ENCODE results near the gene TMEM130.

TMEM130 gene

GRCh38 chr7:98911916-98912315 is 42.1 kb upstream of the TMEM130 start:
- Histone ChIP-seq H3K36me3 (replicated peaks; ENCODE audit: insufficient read depth, low read length) (peaks cover 18% of the 10 kb centered on the region), H3K9me3 (replicated peaks; ENCODE audit: insufficient read depth, low read length) (no peaks in the 10 kb centered on the region), H3F3A (ENCODE audit: insufficient read depth, low read length) (no peaks in the 10 kb centered on the region), H3K9me2 (replicated peaks; ENCODE audit: insufficient read depth, low read length) (no peaks in the 10 kb centered on the region), H3K4me1 (ENCODE audit: low read length) (no peaks in the 10 kb centered on the region), H3K27me3 (replicated peaks; ENCODE audit: insufficient read depth, low read length) (no peaks in the 10 kb centered on the region), H3K4me3 (ENCODE audit: low read length) (no peak overlapping the region), H4K20me1 (ENCODE audit: insufficient read depth, low read length) (no peaks in the 10 kb centered on the region), H3K79me2 (ENCODE audit: low read length) (peaks cover 3% of the 10 kb centered on the region; the same call in 1 of the 2 replicates), H3K9ac (ENCODE audit: low read length) (no peak overlapping the region), H3K4me2 (ENCODE audit: low read depth, low read length) (no peak overlapping the region), H3K27ac (ENCODE audit: low read length) (no peak overlapping the region), H2AFZ (ENCODE audit: low read length) (no peak overlapping the region)
- DNase-seq = no peak
- TF ChIP-seq CTCF (IDR thresholded peaks at IDR 0.05; ENCODE audit: low read length) (no peak), EZH2phosphoT487 (IDR thresholded peaks at IDR 0.05; ENCODE audit: low read length) (no peak), EZH2 (optimal IDR thresholded peaks at IDR 0.05; ENCODE audit: low read depth, low read length) (no peak)

GRCh38 chr7:98910427-98910826 is 40.6 kb upstream of the TMEM130 start:
- DNase-seq = no peak
- H4K20me1 ChIP-seq (ENCODE audit: insufficient read depth, low read length) = no peaks in the 10 kb centered on the region
- H3K79me2 ChIP-seq (ENCODE audit: low read length) = peaks cover 3% of the 10 kb centered on the region; the same call in 1 of the 2 replicates
- H3K9me2 ChIP-seq (replicated peaks; ENCODE audit: insufficient read depth, low read length) = no peaks in the 10 kb centered on the region
- no peaks in the 10 kb centered on the region for H3K27me3 ChIP-seq (replicated peaks; ENCODE audit: insufficient read depth, low read length)
- H3K9me3 ChIP-seq (replicated peaks; ENCODE audit: insufficient read depth, low read length) = no peaks in the 10 kb centered on the region
- TF ChIP-seq CTCF (IDR thresholded peaks at IDR 0.05; ENCODE audit: low read length) (no peak), EZH2 (optimal IDR thresholded peaks at IDR 0.05; ENCODE audit: low read depth, low read length) (no peak), EZH2phosphoT487 (IDR thresholded peaks at IDR 0.05; ENCODE audit: low read length) (no peak)
- no peak overlapping the region for H3K9ac ChIP-seq (ENCODE audit: low read length)
- no peak overlapping the region for H3K4me3 ChIP-seq (ENCODE audit: low read length)
- H3K4me1 ChIP-seq (ENCODE audit: low read length) = no peaks in the 10 kb centered on the region
- no peaks in the 10 kb centered on the region for H3F3A ChIP-seq (ENCODE audit: insufficient read depth, low read length)
- H2AFZ ChIP-seq (ENCODE audit: low read length) = no peak overlapping the region
- peaks cover 21% of the 10 kb centered on the region for H3K36me3 ChIP-seq (replicated peaks; ENCODE audit: insufficient read depth, low read length)
- H3K4me2 ChIP-seq (ENCODE audit: low read depth, low read length) = no peak overlapping the region
- no peak overlapping the region for H3K27ac ChIP-seq (ENCODE audit: low read length)

- H4K20me1 ChIP-seq (ENCODE audit: insufficient read depth, low read length) = no peaks in the 10 kb centered on the region
- H3K27me3 ChIP-seq (replicated peaks; ENCODE audit: insufficient read depth, low read length) = no peaks in the 10 kb centered on the region
- no peaks in the 10 kb centered on the region for H3K9me3 ChIP-seq (replicated peaks; ENCODE audit: insufficient read depth, low read length)
- H3F3A ChIP-seq (ENCODE audit: insufficient read depth, low read length) = no peaks in the 10 kb centered on the region
- H3K79me2 ChIP-seq (ENCODE audit: low read length) = peaks cover 3% of the 10 kb centered on the region; the same call in 1 of the 2 replicates
- H2AFZ ChIP-seq (ENCODE audit: low read length) = no peak overlapping the region
- H3K4me3 ChIP-seq (ENCODE audit: low read length) = no peak overlapping the region
- no peak overlapping the region for H3K4me2 ChIP-seq (ENCODE audit: low read depth, low read length)
- TF ChIP-seq CTCF (IDR thresholded peaks at IDR 0.05; ENCODE audit: low read length) (no peak), EZH2phosphoT487 (IDR thresholded peaks at IDR 0.05; ENCODE audit: low read length) (no peak), EZH2 (optimal IDR thresholded peaks at IDR 0.05; ENCODE audit: low read depth, low read length) (no peak)
- peaks cover 21% of the 10 kb centered on the region for H3K36me3 ChIP-seq (replicated peaks; ENCODE audit: insufficient read depth, low read length)
- no peaks in the 10 kb centered on the region for H3K4me1 ChIP-seq (ENCODE audit: low read length)
- no peaks in the 10 kb centered on the region for H3K9me2 ChIP-seq (replicated peaks; ENCODE audit: insufficient read depth, low read length)
- no peak for DNase-seq
- no peak overlapping the region for H3K9ac ChIP-seq (ENCODE audit: low read length)
- no peak overlapping the region for H3K27ac ChIP-seq (ENCODE audit: low read length)
Observed at GRCh38 chr7:98909487-98909886, 39.7 kb upstream of the TMEM130 start.

Measured in MM.1S (cell line).